GM23338 (cell line): ENCODE results near the gene FBXO2. TPM values are rescaled to one million over a fixed set of nuclear protein-coding genes. Genes with fewer than 3 reads are reported as not detected.

Experiments
- ATAC-seq: fragments of 200-7000 bp; cut with Tn5 transposase; 3 replicates; pipeline ENCODE4 v1.9.1; 2020
- DNase-seq: peaks from one replicate; pipeline ENCODE4 v3.0.0-alpha.2; 2015; ENCODE audit warnings: low spot score
- H2AFZ ChIP-seq: fragments of 200-600 bp; sonication (generic); 2 replicates; pipeline ENCODE4 v1.8.0; 2016; ENCODE audit warnings: antibody characterized with exemption, mild to moderate bottlenecking, moderate library complexity
- H3F3A ChIP-seq: fragments of 200-600 bp; sonication (generic); replicated peaks from 2 replicates; pipeline ENCODE4 v1.8.0; 2017; ENCODE audit warnings: antibody characterized with exemption, mixed run types, low read depth
- H3K27ac ChIP-seq: fragments of 200-600 bp; sonication (generic); 2 replicates; pipeline ENCODE4 v1.6.1; 2016; ENCODE audit warnings: low read depth
- H3K27me3 ChIP-seq: fragments of 200-600 bp; sonication (generic); 2 replicates; pipeline ENCODE4 v1.8.0; 2016; ENCODE audit warnings: mild to moderate bottlenecking, mixed run types, moderate library complexity; ENCODE audit not compliant: insufficient read depth
- H3K36me3 ChIP-seq: fragments of 200-600 bp; sonication (generic); 2 replicates; pipeline ENCODE4 v1.8.0; 2016; ENCODE audit warnings: mild to moderate bottlenecking; ENCODE audit not compliant: insufficient read depth
- H3K4me1 ChIP-seq: fragments of 200-600 bp; sonication (generic); 2 replicates; pipeline ENCODE4 v1.8.0; 2016; ENCODE audit warnings: mild to moderate bottlenecking, moderate library complexity; ENCODE audit not compliant: insufficient read depth
- H3K4me2 ChIP-seq: fragments of 200-600 bp; sonication (generic); 2 replicates; pipeline ENCODE4 v1.7.1; 2017; ENCODE audit warnings: mixed run types
- H3K4me3 ChIP-seq: fragments of 200-600 bp; sonication (generic); 2 replicates; pipeline ENCODE4 v1.6.1; 2016; ENCODE audit warnings: mixed run types
- H3K79me2 ChIP-seq: fragments of 200-600 bp; sonication (generic); replicated peaks from 2 replicates; pipeline ENCODE4 v1.8.0; 2017; ENCODE audit warnings: mild to moderate bottlenecking; ENCODE audit not compliant: insufficient read depth
- H3K9me2 ChIP-seq: fragments of 200-600 bp; sonication (generic); 2 replicates; pipeline ENCODE4 v1.8.0; 2017; ENCODE audit not compliant: insufficient read depth
- H4K20me1 ChIP-seq: fragments of 200-600 bp; sonication (generic); replicated peaks from 2 replicates; pipeline ENCODE4 v1.8.0; 2017; ENCODE audit warnings: mild to moderate bottlenecking; ENCODE audit not compliant: insufficient read depth
- H3K27ac Mint-ChIP-seq: 2 replicates; pipeline ENCODE4 v1.8.0; 2020; ENCODE audit warnings: inconsistent platforms, mild to moderate bottlenecking, moderate library complexity, mixed read lengths
- H3K27me3 Mint-ChIP-seq: 3 replicates; pipeline ENCODE4 v1.8.0; 2022; ENCODE audit warnings: low read depth, mild to moderate bottlenecking, moderate library complexity, mixed read lengths, inconsistent platforms; ENCODE audit not compliant: insufficient read depth, poor library complexity
- H3K36me3 Mint-ChIP-seq: 3 replicates; pipeline ENCODE4 v1.8.0; 2021; ENCODE audit warnings: low read depth, mild to moderate bottlenecking, inconsistent platforms, moderate library complexity, mixed read lengths
- H3K4me1 Mint-ChIP-seq: 3 replicates; pipeline ENCODE4 v1.8.0; 2020; ENCODE audit warnings: mild to moderate bottlenecking, inconsistent platforms, mixed read lengths
- H3K4me3 Mint-ChIP-seq: 3 replicates; pipeline ENCODE4 v1.8.0; 2021; ENCODE audit warnings: moderate library complexity, mild to moderate bottlenecking, inconsistent platforms, mixed read lengths
- H3K9me3 Mint-ChIP-seq: 3 replicates; pipeline ENCODE4 v1.8.0; 2020; ENCODE audit warnings: moderate library complexity, mild to moderate bottlenecking, inconsistent platforms, mixed read lengths
- CTCF ChIP-seq, 2 experiments: fragments of 200-600 bp in 1 of 2; sonication (generic) in 1 of 2; conservative IDR thresholded peaks; 2 replicates each; pipeline versions ENCODE4 v1.5.1 to v1.6.1; 2016 to 2017; ENCODE audit warnings: antibody characterized with exemption in 2 of 2, low read depth in 2 of 2, mild to moderate bottlenecking in 2 of 2, moderate library complexity in 1 of 2
- EZH2phosphoT487 ChIP-seq: fragments of 200-600 bp; sonication (generic); IDR thresholded peaks from one replicate; pipeline ENCODE4 v1.8.1; 2018; ENCODE audit warnings: antibody characterized with exemption; ENCODE audit not compliant: unreplicated experiment
- JUNB ChIP-seq: IDR thresholded peaks from one replicate; pipeline ENCODE4 v1.6.1; 2016; ENCODE audit warnings: antibody characterized with exemption; ENCODE audit not compliant: unreplicated experiment
- NANOG ChIP-seq: IDR thresholded peaks from 2 replicates; pipeline ENCODE4 v1.6.1; 2016; ENCODE audit warnings: antibody characterized with exemption, borderline replicate concordance
- ZNF462 ChIP-seq: fragments of 250-450 bp; sonication (Bioruptor Pico); IDR thresholded peaks from 2 replicates; pipeline ENCODE4 v1.5.0; 2020; ENCODE audit warnings: mild to moderate bottlenecking, moderate library complexity
- polyA plus RNA-seq: library from polyadenylated mRNA; unstranded; fragments of >200 nt; fragmentation: Nextera tagmentation; extraction: Ambion mirVana; gene quantifications from 2 replicates; pipeline ENCODE4 v1.2.1, GENCODE V29; 2016
- total RNA-seq: library from RNA; depleted of rRNA; stranded (reverse); fragments of >200 nt; shearing (Covaris generic); gene quantifications from 2 replicates; pipeline ENCODE4 v1.2.3, GENCODE V29; 2014

Gene FBXO2
- total and polyA plus RNA-seq, 2 experiments from 2014 or later = 44.4 to 84.6 TPM

GRCh38 chr1:11678442-11678841 lies 24.2 kb upstream of the FBXO2 start (continued):
- TF ChIP-seq ZNF462 (CRISPR knock-in tag) (no peak), EZH2phosphoT487 (no peak), NANOG (no peak)

GRCh38 chr1:11676386-11677103 lies 22.3 kb upstream of the FBXO2 start:
- Histone ChIP-seq H3K9me2 (no peaks in the 10 kb centered on the region), H3K4me2 (no peak overlapping the region), H3K4me3 (no peak overlapping the region), H4K20me1 (peaks cover 34% of the 10 kb centered on the region), H3K79me2 (peaks cover 40% of the 10 kb centered on the region), H2AFZ (no peak overlapping the region), H3K4me1 (peaks cover 18% of the 10 kb centered on the region; the same call in 1 of the 2 replicates), H3K27ac (no peak overlapping the region), H3K36me3 (peaks cover 39% of the 10 kb centered on the region), H3K27me3 (no peaks in the 10 kb centered on the region), H3F3A (peaks cover 31% of the 10 kb centered on the region)
- Mint-ChIP-seq H3K27me3 (peaks cover 27% of the 10 kb centered on the region), H3K4me3 (no peak overlapping the region), H3K27ac (no peak overlapping the region), H3K4me1 (peaks cover 22% of the 10 kb centered on the region), H3K9me3 (no peaks in the 10 kb centered on the region; the same call in 2 of the 3 replicates), H3K36me3 (peaks cover 86% of the 10 kb centered on the region)
- no peak for DNase-seq
- no peak for ATAC-seq
- TF ChIP-seq JUNB = no peak
- TF ChIP-seq CTCF (conservative IDR thresholded peaks at IDR 0.05; ENCODE audit: low read depth in 2 of 2) = peak; percentile 13 to 45; a peak in 2 of 4 replicates
- no peak for TF ChIP-seq ZNF462 (CRISPR knock-in tag)
